ENCODE results near the gene SLC25A18.

- TF ChIP-seq POLR2A (IDR thresholded peaks at IDR 0.05) (no peak), CTCF (IDR thresholded peaks at IDR 0.05) (no peak)
These were observed 14.1 kb upstream of the SLC25A18 start for GRCh38 chr22:17549183-17549582.

Measured in esophagus squamous epithelium (tissue), 4 donors.